Lower lobe of right lung (tissue), 2 donors: ENCODE data around the gene TRAM2. TPM values are rescaled to one million over a fixed set of nuclear protein-coding genes. Genes with fewer than 3 reads are reported as not detected.

Experiments
- ATAC-seq, 2 donors: fragments of 200-7000 bp; cut with Tn5 transposase; one replicate each; pipeline ENCODE4 v1.9.1; 2020 to 2022; ENCODE audit warnings: mild to moderate bottlenecking in 2 of 2, moderate library complexity in 2 of 2
- DNase-seq: peaks from one replicate; pipeline ENCODE4 v3.0.0-alpha.2; 2020
- H3K27ac ChIP-seq: fragments of 200-600 bp; one replicate; pipeline ENCODE4 v1.8.0; 2022
- H3K27me3 ChIP-seq: fragments of 200-600 bp; one replicate; pipeline ENCODE4 v1.8.0; 2022; ENCODE audit warnings: low read depth
- H3K36me3 ChIP-seq: fragments of 200-600 bp; one replicate; pipeline ENCODE4 v1.8.0; 2022; ENCODE audit warnings: mild to moderate bottlenecking
- H3K4me1 ChIP-seq: fragments of 200-600 bp; one replicate; pipeline ENCODE4 v1.8.0; 2022
- H3K4me3 ChIP-seq: fragments of 200-600 bp; one replicate; pipeline ENCODE4 v1.8.0; 2022; ENCODE audit warnings: mild to moderate bottlenecking
- H3K9me3 ChIP-seq: fragments of 200-600 bp; one replicate; pipeline ENCODE4 v1.8.0; 2022
- intact Hi-C: fragments of 100-400 bp; cut with DNase I; formaldehyde crosslinking; loops from one replicate; pipeline ENCODE4 v1.11.0; 2022
- total RNA-seq: library from RNA; stranded (reverse); fragmentation: NEBNext Ultra II Directional; extraction: Animal tissue kit (Norgen Biotek cat#: 25700); gene quantifications from one replicate; pipeline ENCODE4 v1.2.1, GENCODE V29; 2021
- TF ChIP-seq, protein P1 (sequence below): fragments of 200-600 bp; IDR thresholded peaks from one replicate; pipeline ENCODE4 v1.8.0; 2022; ENCODE audit warnings: antibody characterized with exemption, mild to moderate bottlenecking
- donor health status: DM: no; HTN: yes; CAD: no; lungs with severe emphysema.

TRAM2 gene
- total RNA-seq, 1 donor from 2014 or later, result 21.9 TPM

DNA sequence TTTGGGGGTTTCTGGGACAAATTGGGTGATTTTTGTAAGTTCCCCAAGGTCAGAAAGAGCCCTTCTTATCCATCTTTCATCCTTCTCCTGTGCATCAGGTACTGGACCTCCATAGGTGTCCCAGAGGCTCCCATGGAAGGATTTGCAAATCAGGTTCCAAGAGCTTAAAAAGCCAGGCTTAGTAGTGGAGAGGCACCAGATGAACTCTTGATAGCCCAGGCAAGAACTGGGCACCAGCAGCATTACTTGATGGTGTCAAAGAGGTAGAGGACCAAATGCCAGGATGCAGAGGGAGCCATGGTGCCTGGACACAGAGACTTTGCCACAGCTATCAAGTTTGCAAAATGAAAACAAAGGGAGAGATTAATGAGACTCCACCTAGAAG lies 20.9 kb upstream of the TRAM2 start:
- no peaks in the 10 kb centered on the region for H3K36me3 ChIP-seq
- H3K9me3 ChIP-seq, result no peaks in the 10 kb centered on the region
- intact Hi-C loops, result no loop called here
- ATAC-seq, result no peak
- TF ChIP-seq, protein P1, sequence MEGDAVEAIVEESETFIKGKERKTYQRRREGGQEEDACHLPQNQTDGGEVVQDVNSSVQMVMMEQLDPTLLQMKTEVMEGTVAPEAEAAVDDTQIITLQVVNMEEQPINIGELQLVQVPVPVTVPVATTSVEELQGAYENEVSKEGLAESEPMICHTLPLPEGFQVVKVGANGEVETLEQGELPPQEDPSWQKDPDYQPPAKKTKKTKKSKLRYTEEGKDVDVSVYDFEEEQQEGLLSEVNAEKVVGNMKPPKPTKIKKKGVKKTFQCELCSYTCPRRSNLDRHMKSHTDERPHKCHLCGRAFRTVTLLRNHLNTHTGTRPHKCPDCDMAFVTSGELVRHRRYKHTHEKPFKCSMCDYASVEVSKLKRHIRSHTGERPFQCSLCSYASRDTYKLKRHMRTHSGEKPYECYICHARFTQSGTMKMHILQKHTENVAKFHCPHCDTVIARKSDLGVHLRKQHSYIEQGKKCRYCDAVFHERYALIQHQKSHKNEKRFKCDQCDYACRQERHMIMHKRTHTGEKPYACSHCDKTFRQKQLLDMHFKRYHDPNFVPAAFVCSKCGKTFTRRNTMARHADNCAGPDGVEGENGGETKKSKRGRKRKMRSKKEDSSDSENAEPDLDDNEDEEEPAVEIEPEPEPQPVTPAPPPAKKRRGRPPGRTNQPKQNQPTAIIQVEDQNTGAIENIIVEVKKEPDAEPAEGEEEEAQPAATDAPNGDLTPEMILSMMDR, result no peak
- no peak for DNase-seq
- H3K27me3 ChIP-seq, result no peaks in the 10 kb centered on the region
- peaks cover 27% of the 10 kb centered on the region for H3K4me1 ChIP-seq
- no peak overlapping the region for H3K27ac ChIP-seq
- no peak overlapping the region for H3K4me3 ChIP-seq

DNA sequence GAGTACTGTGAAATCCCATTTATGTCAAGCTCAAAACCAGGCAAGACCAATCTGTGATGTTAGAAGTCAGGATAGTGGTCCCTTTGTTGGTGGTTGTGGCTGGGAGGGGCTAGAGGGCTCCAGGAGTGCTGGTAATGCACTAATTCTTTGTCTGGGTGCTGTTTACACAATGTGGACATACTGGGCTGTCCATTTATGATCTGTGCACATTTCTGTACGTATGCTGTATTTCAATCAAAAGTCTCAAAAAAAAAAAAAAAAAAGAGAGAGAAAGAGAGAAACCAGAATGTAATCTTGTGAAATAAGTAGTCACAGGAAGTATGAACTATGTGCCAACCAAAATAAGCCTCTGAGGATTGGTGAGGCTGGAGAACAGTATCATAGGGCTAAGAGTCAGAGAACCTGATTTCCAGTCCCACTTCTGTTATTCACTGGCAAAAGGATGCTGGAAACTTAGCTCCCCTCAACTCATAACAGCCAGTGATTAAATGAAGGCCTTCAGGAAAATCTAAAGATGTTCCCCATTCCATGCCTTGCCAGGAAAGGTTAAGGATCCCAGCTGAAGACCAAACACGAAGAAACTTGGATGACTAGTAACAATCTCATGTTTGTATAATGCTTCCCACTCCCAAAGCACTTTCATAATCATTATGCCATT lies 19.6 kb upstream of the TRAM2 start:
- no peaks in the 10 kb centered on the region for H3K27me3 ChIP-seq
- peaks cover 27% of the 10 kb centered on the region for H3K4me1 ChIP-seq
- H3K36me3 ChIP-seq, result no peaks in the 10 kb centered on the region
- TF ChIP-seq, protein P1, result no peak
- DNase-seq (no peak), ATAC-seq (no peak)
- no peaks in the 10 kb centered on the region for H3K9me3 ChIP-seq
- no peak overlapping the region for H3K4me3 ChIP-seq
- no peak overlapping the region for H3K27ac ChIP-seq
- intact Hi-C loops, result no loop called here

- no peaks in the 10 kb centered on the region for H3K9me3 ChIP-seq
These were observed 18.9 kb upstream of the TRAM2 start for GRCh38 chr6:52595796-52596130.

GRCh38 chr6:52595000-52595795 lies 18.3 kb upstream of the TRAM2 start:
- DNase-seq (no peak), ATAC-seq (peak; percentile 74 to 84)
- H3K9me3 ChIP-seq, result no peaks in the 10 kb centered on the region
- H3K36me3 ChIP-seq, result no peaks in the 10 kb centered on the region
- peak overlapping the region; percentile 13 for H3K4me3 ChIP-seq
- peaks cover 33% of the 10 kb centered on the region for H3K4me1 ChIP-seq
- intact Hi-C loops, result no loop called here
- TF ChIP-seq, protein P1, result no peak
- peak overlapping the region; percentile 54 for H3K27ac ChIP-seq
- no peaks in the 10 kb centered on the region for H3K27me3 ChIP-seq

More at GRCh38 chr6:52595796-52596130, 18.9 kb upstream of the TRAM2 start:
- Histone ChIP-seq H3K27ac (peak overlapping the region; percentile 54), H3K27me3 (no peaks in the 10 kb centered on the region), H3K4me3 (no peak overlapping the region), H3K36me3 (no peaks in the 10 kb centered on the region), H3K4me1 (peaks cover 27% of the 10 kb centered on the region)
- intact Hi-C loops, result no loop called here
- TF ChIP-seq, protein P1, result no peak
- ATAC-seq (no peak), DNase-seq (no peak)

GRCh38 chr6:52594221-52594620 lies 17.4 kb upstream of the TRAM2 start:
- intact Hi-C loops, result no loop called here
- Histone ChIP-seq H3K27ac (peak overlapping the region; percentile 54), H3K36me3 (no peaks in the 10 kb centered on the region), H3K9me3 (no peaks in the 10 kb centered on the region), H3K4me1 (peaks cover 41% of the 10 kb centered on the region), H3K4me3 (no peak overlapping the region), H3K27me3 (no peaks in the 10 kb centered on the region)
- TF ChIP-seq, protein P1, result no peak
- ATAC-seq, result no peak
- DNase-seq, result no peak
